ENCODE data around the gene MCF2L2.

DNA sequence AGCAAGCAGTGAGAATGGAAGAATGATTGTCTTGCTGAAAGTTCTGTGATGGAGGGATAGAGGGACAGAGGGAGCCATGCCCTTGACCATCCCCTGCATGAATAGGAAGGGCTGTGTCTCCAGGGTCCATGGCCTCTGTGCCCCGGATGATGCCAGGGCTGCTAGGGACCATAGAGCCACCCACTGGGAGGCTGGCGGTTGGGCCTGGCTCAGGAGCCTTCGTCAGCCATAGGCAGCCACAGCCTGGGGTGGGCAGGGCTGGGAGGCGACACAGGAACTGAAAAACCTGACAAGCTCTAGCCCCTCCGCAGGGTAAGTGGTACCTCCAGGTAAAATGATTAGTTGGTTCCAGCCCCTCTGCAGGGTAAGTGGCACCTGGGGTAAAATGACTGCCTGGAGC, 246.8 kb downstream of the MCF2L2 start:
- TF ChIP-seq EZH2 (IDR thresholded peaks at IDR 0.05; ENCODE audit: insufficient read depth, poor library complexity, severe bottlenecking): no peak
- no peak for TF ChIP-seq EZH2phosphoT487 (IDR thresholded peaks at IDR 0.05; ENCODE audit: insufficient read depth, low read depth)
